Measurements from ENCODE around the gene OGFOD2. TPM values are rescaled to one million over a fixed set of nuclear protein-coding genes. Genes with fewer than 3 reads are reported as not detected.

The OGFOD2 gene
- total and polyA plus RNA-seq, 2 of the 13 experiments (the other 11 are each of a cell fraction or from before 2014, with no cell fraction given): 13.2 to 14.6 TPM

- TF ChIP-seq HES4 (CRISPR knock-in tag; IDR thresholded peaks at IDR 0.05; ENCODE audit: borderline replicate concordance): no peak
- no peak for TF ChIP-seq TRIM24 (CRISPR knock-in tag; IDR thresholded peaks at IDR 0.05)
- peak; percentile 81 for TF ChIP-seq PATZ1 (CRISPR knock-in tag; IDR thresholded peaks at IDR 0.05)
- peak; percentile 19 for TF ChIP-seq XRCC5 (optimal IDR thresholded peaks at IDR 0.05; ENCODE audit: low read length)
- 0 out of 2 replicates have a peak, but pooled peaks have one; percentile 33 for TF ChIP-seq TSC22D2 (CRISPR knock-in tag; IDR thresholded peaks at IDR 0.05; ENCODE audit: borderline replicate concordance)
- 0 out of 2 replicates have a peak, but pooled peaks have one; percentile 59 for TF ChIP-seq ZMAT3 (CRISPR knock-in tag; conservative IDR thresholded peaks at IDR 0.05)
- peak; percentile 39; the same call in 1 of the 2 replicates for TF ChIP-seq MAX (IDR thresholded peaks at IDR 0.05)
- peak; percentile 85; the same call in 1 of the 2 replicates for TF ChIP-seq CAMTA2 (CRISPR knock-in tag; IDR thresholded peaks at IDR 0.05; ENCODE audit: borderline replicate concordance)
- TF ChIP-seq RFX3 (CRISPR knock-in tag; IDR thresholded peaks at IDR 0.05): peak; percentile 32; the same call in 1 of the 2 replicates
- no peak for TF ChIP-seq SP140L (CRISPR knock-in tag; IDR thresholded peaks at IDR 0.05; ENCODE audit: borderline replicate concordance)
- TF ChIP-seq ZNF776 (CRISPR knock-in tag; IDR thresholded peaks at IDR 0.05): peak; percentile 69
- TF ChIP-seq SMC3 (IDR thresholded peaks at IDR 0.05; ENCODE audit: low read length): no peak
- peak in 1 of 2 experiments; percentile 36; a peak in 1 of 4 replicates for TF ChIP-seq ATF4 (CRISPR knock-in tag; IDR thresholded peaks at IDR 0.05)
- 0 out of 2 replicates have a peak, but pooled peaks have one; percentile 9 for TF ChIP-seq ZNF614 (CRISPR knock-in tag; IDR thresholded peaks at IDR 0.05; ENCODE audit: borderline replicate concordance)
- peak; percentile 80 for TF ChIP-seq HOXA9 (CRISPR knock-in tag; IDR thresholded peaks at IDR 0.05; ENCODE audit: borderline replicate concordance)
- TF ChIP-seq ZNF512 (CRISPR knock-in tag; IDR thresholded peaks at IDR 0.05): no peak
- TF ChIP-seq TIGD3 (CRISPR knock-in tag; IDR thresholded peaks at IDR 0.05; ENCODE audit: borderline replicate concordance): no peak
- no peak; the same call in 1 of the 2 replicates for TF ChIP-seq YEATS4 (CRISPR knock-in tag; IDR thresholded peaks at IDR 0.05; ENCODE audit: borderline replicate concordance)
- TF ChIP-seq FOXC1 (CRISPR knock-in tag; IDR thresholded peaks at IDR 0.05; ENCODE audit: borderline replicate concordance): no peak; the same call in 1 of the 2 replicates
- TF ChIP-seq ZNF251 (CRISPR knock-in tag; IDR thresholded peaks at IDR 0.05): no peak
- 0 out of 2 replicates have a peak, but pooled peaks have one; percentile 19 for TF ChIP-seq HNRNPL (IDR thresholded peaks at IDR 0.05; ENCODE audit: low read depth, low read length)
- TF ChIP-seq ZNF12 (CRISPR knock-in tag; IDR thresholded peaks at IDR 0.05): 0 out of 2 replicates have a peak, but pooled peaks have one; percentile 2
- peak; percentile 50; the same call in 1 of the 2 replicates for TF ChIP-seq HDAC1 (CRISPR knock-in tag; IDR thresholded peaks at IDR 0.05)
Measured at GRCh38 chr12:122974892-122975789, at the start of gene OGFOD2 (continued).

Data from HepG2 (cell line).